ENCODE data around the gene OR52N2. TPM values are rescaled to one million over a fixed set of nuclear protein-coding genes. Genes with fewer than 3 reads are reported as not detected.

The OR52N2 gene
- total RNA-seq, 2 experiments from 2014 or later, result not detected

DNA sequence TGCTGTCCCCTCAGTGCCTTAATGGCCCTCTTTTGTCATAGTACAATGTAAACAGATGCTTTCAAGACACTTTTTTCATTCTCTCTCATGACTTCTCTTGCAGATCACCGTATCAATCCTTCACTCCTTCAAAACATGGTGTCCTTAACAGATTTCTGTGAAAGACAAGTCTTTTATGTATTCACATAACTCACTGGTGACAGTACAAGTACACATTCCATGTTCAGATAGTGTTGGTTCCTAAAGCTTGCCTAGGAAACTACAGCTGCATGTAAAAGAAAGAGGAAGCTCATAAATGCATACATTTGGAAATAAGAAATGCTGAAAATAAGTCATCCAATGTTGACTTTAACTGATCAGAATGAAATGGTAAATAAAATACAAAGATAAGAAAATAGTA, 38.0 kb downstream of the OR52N2 start:
- no peak overlapping the region for H2AFZ ChIP-seq (ENCODE audit: low read length)
- intact Hi-C loops (cut with micrococcal nuclease; ENCODE audit: unreplicated experiment), result no loop called here
- H3K36me3 ChIP-seq (ENCODE audit: insufficient read depth, low read length), result no peaks in the 10 kb centered on the region
- H3K9me3 ChIP-seq (ENCODE audit: low read length), result no peaks in the 10 kb centered on the region
- no peaks in the 10 kb centered on the region for H3K4me1 ChIP-seq (ENCODE audit: insufficient read depth, low read length, poor library complexity, severe bottlenecking)
- no peaks in the 10 kb centered on the region for H3K79me2 ChIP-seq (ENCODE audit: insufficient read depth, low read depth, low read length)
- no peaks in the 10 kb centered on the region for H4K20me1 ChIP-seq (ENCODE audit: insufficient read depth, low read length)
- TF ChIP-seq, protein P1, sequence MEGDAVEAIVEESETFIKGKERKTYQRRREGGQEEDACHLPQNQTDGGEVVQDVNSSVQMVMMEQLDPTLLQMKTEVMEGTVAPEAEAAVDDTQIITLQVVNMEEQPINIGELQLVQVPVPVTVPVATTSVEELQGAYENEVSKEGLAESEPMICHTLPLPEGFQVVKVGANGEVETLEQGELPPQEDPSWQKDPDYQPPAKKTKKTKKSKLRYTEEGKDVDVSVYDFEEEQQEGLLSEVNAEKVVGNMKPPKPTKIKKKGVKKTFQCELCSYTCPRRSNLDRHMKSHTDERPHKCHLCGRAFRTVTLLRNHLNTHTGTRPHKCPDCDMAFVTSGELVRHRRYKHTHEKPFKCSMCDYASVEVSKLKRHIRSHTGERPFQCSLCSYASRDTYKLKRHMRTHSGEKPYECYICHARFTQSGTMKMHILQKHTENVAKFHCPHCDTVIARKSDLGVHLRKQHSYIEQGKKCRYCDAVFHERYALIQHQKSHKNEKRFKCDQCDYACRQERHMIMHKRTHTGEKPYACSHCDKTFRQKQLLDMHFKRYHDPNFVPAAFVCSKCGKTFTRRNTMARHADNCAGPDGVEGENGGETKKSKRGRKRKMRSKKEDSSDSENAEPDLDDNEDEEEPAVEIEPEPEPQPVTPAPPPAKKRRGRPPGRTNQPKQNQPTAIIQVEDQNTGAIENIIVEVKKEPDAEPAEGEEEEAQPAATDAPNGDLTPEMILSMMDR (conservative IDR thresholded peaks at IDR 0.05; ENCODE audit: low read length), result no peak
- no peak for TF ChIP-seq EZH2phosphoT487 (IDR thresholded peaks at IDR 0.05; ENCODE audit: borderline replicate concordance, low read depth, low read length)
- H3K4me3 ChIP-seq (ENCODE audit: low read depth, low read length, poor library complexity, severe bottlenecking), result no peak overlapping the region
- POLR2A ChIA-PET, result interaction anchor here (0.7 kb wide), 1 partner anchor 344 kb away, joined by 3 read pairs; no protein-coding TSS in a partner anchor
- no TSS peak for BruUV-seq (replicated peaks)
- H3K4me2 ChIP-seq (ENCODE audit: low read length), result no peak overlapping the region
- no peaks in the 10 kb centered on the region for H3K9me2 ChIP-seq (ENCODE audit: insufficient read depth, low read length)
- H3K27ac ChIP-seq (ENCODE audit: low read depth, low read length, poor library complexity, severe bottlenecking), result no peak overlapping the region
- no peak for DNase-seq (ENCODE audit: low spot score)
- CTCF ChIA-PET (ENCODE audit: unreplicated experiment), result no interaction called here

DNA sequence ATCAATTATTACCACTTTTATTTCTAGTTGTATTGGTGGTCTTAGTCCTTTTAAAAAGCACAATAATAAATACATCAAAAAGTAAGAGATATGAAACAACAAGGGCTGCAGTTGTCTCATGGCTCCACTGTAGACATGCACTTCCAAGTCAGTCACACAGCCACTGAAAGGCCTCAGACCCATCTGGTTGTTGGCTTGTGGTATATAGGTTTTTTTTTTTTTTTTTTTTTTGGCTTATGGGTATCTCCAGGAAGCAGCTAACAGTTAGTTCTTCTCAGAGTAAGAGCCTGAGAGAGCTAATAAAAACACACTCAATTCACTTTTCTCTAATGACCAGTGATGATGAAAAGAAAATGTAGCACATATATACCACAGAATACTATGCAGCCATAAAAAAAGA, 39.0 kb downstream of the OR52N2 start:
- BruUV-seq (replicated peaks), result no TSS peak
- Histone ChIP-seq H3K4me2 (ENCODE audit: low read length) (no peak overlapping the region), H3K4me1 (ENCODE audit: insufficient read depth, low read length, poor library complexity, severe bottlenecking) (no peaks in the 10 kb centered on the region), H3K4me3 (ENCODE audit: low read depth, low read length, poor library complexity, severe bottlenecking) (no peak overlapping the region), H3K27ac (ENCODE audit: low read depth, low read length, poor library complexity, severe bottlenecking) (no peak overlapping the region), H2AFZ (ENCODE audit: low read length) (no peak overlapping the region), H3K9me3 (ENCODE audit: low read length) (no peaks in the 10 kb centered on the region), H4K20me1 (ENCODE audit: insufficient read depth, low read length) (no peaks in the 10 kb centered on the region), H3K79me2 (ENCODE audit: insufficient read depth, low read depth, low read length) (no peaks in the 10 kb centered on the region), H3K36me3 (ENCODE audit: insufficient read depth, low read length) (no peaks in the 10 kb centered on the region), H3K9me2 (ENCODE audit: insufficient read depth, low read length) (no peaks in the 10 kb centered on the region)
- intact Hi-C loops (cut with micrococcal nuclease; ENCODE audit: unreplicated experiment), result no loop called here
- ChIA-PET POLR2A (interaction anchor here (0.8 kb wide), 1 partner anchor 43 kb away, joined by 3 read pairs; no protein-coding TSS in a partner anchor), CTCF (ENCODE audit: unreplicated experiment) (no interaction called here)
- TF ChIP-seq, protein P1 (conservative IDR thresholded peaks at IDR 0.05; ENCODE audit: low read length), result no peak
- no peak for TF ChIP-seq EZH2phosphoT487 (IDR thresholded peaks at IDR 0.05; ENCODE audit: borderline replicate concordance, low read depth, low read length)
- DNase-seq (ENCODE audit: low spot score), result no peak

DNA sequence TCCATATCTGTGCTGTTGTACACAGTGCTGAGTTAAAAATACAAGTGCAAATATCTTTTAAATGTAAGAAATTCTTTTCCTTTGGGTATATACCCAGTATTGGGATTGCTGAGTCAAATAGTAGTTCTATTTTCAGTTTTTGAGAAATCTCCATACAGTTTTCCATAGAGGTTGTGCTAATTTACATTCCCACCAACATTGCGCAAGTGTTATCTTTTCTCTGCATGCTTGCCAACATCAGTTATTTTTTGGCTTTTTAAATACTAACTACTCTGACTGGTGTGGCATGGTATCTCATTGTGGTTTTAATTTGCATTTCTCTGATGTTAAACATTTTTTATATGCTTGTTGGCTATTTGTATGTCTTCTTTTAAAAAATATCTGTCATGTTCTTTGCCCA, 42.3 kb downstream of the OR52N2 start:
- Histone ChIP-seq H3K9me2 (ENCODE audit: insufficient read depth, low read length) (no peaks in the 10 kb centered on the region), H3K4me2 (ENCODE audit: low read length) (no peak overlapping the region), H2AFZ (ENCODE audit: low read length) (no peak overlapping the region), H3K4me1 (ENCODE audit: insufficient read depth, low read length, poor library complexity, severe bottlenecking) (no peaks in the 10 kb centered on the region), H3K27ac (ENCODE audit: low read depth, low read length, poor library complexity, severe bottlenecking) (no peak overlapping the region), H3K36me3 (ENCODE audit: insufficient read depth, low read length) (no peaks in the 10 kb centered on the region), H3K4me3 (ENCODE audit: low read depth, low read length, poor library complexity, severe bottlenecking) (no peak overlapping the region), H4K20me1 (ENCODE audit: insufficient read depth, low read length) (no peaks in the 10 kb centered on the region), H3K9me3 (ENCODE audit: low read length) (peaks cover 10% of the 10 kb centered on the region; the same call in 1 of the 2 replicates), H3K79me2 (ENCODE audit: insufficient read depth, low read depth, low read length) (no peaks in the 10 kb centered on the region)
- intact Hi-C loops (cut with micrococcal nuclease; ENCODE audit: unreplicated experiment), result no loop called here
- no TSS peak for BruUV-seq (replicated peaks)
- CTCF ChIA-PET (ENCODE audit: unreplicated experiment), result no interaction called here
- TF ChIP-seq, protein P1 (conservative IDR thresholded peaks at IDR 0.05; ENCODE audit: low read length), result no peak
- TF ChIP-seq EZH2phosphoT487 (IDR thresholded peaks at IDR 0.05; ENCODE audit: borderline replicate concordance, low read depth, low read length), result no peak
- DNase-seq (ENCODE audit: low spot score), result no peak
- POLR2A ChIA-PET, result no interaction called here

All from OCI-LY7 (cell line).